NCI-H1694 treated with DMSO at 0.1 percent for 48 hours (cell line): ENCODE measurements around the gene TMEM8B.

Experiments
- DNase-seq: peaks from one replicate; lab custom pipeline; 2025; lab: John Stamatoyannopoulos, UW

The TMEM8B gene

DNA sequence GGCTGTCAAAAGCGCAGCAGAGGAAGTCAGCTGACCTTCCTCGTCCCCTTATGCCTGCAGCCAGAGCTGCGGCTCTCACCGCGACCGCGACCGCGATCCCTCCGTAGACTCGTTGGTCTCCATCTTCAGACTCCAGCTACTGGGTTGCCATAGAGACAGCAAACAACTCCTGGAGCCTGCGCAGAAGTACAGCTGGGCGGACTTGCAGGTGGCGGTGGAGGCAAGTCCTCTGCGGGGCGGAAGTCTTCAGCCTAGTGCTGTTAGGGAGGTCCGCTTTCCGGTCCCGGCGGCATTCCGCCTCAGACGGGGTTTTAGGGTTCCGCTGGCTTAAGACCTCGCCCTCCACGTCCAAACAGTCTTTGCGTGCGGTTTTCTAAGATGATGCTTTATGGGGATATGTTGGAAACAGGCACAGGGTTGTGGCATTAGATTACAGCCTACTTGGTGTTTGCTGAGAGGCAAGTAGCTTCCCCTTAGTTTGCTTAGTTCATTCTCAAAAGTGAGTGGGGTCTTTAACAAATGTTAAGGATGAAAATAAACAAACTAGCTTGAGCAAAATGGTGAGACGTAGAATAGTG is 16.9 kb upstream of the TMEM8B start, which contains the start of gene SPAG8:
TSS of gene SPAG8 (minus strand) at position 238 of the 578 bp plus-strand sequence. CDS start at position 123, 115 bp downstream.
- peak; percentile 93 for DNase-seq

DNA sequence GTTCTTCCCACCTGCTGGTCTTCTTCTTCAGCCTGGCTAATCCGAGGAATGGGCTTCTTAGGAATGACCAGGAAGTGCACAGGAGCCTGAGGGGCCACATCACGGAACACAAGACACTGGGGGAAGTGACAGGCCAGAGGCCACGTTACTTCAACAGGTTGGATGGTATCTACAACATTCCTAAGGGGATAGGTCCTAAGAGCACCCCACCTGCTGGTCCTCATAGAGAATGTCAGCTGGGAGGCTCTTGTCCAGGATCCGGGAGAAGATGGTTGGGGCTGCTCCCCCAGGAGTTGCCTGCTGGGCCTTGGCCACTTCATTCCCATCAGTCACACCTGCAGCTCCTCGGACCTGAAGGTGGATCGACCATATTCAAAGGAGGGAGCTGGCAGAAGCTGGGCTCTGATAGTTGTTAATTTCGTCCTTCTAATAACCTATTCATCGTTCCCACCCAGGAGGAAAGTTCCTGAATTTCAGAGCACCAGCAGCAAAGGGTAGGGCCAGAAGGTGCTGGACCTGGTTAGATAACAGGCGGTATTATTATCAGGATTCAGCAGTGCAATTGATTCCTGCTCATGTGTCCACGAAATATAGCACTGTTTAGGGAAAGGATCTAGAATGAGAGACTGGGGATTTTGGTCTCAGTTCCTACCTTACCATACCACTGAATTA is 15.5 kb upstream of the TMEM8B start:
- DNase-seq = peak; percentile 14

DNA sequence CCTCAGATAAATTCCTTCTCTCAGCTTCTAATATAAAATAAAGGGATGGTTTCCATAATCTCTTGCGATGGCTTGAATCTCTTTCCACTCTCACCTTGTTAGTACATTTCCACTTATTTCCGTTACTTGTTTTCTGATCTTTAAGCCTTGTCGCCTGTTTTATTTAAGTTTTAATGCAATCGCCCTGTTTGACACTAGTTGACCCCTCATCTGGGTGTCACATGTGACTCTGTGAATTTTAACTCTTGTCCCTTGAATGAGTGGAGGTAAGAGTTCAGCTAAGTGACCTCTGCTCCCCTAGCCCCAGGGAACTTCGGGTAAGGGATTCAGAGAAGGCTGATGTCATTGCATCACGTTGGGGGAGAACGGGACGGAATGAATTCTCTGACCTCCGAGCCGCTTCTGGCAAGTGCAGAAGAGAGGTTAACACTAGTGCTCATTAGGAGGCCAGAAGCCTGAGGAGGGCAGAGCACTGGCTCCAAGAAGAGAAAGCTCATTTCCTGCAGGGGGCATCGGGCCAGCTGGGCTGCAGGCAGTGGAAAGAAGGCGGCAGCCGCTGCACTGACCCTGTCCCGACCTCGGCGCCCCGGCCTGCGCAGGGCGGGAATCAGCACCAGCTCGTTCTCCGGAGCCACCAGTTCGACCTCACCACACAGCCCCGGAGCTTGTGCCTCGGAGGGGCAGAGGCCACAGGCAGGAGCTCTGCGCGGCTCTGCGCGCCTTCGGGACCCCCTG is 14.8 kb upstream of the TMEM8B start:
- DNase-seq = peak; percentile 32

DNA sequence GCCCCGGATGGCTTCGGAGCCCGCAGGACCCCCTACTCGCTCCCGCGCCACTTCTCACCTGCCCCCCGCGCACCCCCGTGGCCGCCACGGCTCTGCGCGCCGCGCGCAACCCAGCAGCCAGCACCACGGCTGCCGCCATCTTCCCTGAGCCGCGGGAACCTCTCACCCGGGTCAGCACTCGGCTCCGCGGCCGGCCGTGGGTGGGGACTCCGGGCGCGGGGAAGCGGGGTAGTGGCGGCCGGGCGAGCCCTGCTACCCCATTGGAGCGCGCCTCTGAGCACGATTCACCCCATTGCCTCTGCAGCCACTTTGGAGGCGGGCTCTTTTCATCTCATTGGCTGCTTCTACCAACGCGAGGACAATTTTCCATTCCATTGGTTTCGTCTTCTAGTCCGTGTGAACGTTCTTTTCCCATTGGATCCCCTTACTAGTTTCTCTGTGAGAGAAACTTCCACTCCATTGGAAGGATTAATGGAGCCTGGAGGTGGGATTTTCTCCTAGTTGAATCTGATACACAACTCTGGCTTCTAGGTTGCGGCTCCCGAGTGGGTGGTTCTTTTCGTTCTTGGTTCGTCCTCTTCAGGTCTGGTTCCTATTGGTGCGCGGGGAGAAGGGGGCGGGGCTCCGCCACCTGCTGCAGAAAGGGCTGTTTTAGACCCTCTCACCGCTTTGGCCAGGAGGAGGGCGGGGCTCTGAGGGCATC is 14.0 kb upstream of the TMEM8B start, which contains the start of gene HINT2:
TSS of gene HINT2 (minus strand) at position 202 of the 703 bp plus-strand sequence. CDS start at position 139, 63 bp downstream.
- peak; percentile 100 for DNase-seq

DNA sequence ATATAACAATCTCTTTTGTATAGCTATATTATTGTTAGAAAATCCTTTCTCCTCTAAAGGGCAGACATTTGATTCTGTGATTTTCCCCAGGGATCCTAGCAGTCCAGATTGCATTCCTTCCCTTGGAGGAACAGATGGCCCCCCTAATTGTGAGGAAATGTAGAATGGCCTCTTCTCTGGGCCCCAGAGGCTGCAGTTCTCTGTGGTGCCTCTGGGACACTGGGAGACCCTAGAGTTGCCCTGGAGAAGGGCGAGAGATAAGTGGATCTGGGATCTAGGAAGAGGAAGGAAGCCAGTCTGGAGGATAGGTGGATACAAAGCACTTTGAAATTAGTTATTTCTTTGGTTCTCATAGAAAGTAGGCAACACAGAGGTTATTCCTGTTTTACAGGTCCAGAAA is 12.3 kb upstream of the TMEM8B start:
- DNase-seq = peak; percentile 51

DNA sequence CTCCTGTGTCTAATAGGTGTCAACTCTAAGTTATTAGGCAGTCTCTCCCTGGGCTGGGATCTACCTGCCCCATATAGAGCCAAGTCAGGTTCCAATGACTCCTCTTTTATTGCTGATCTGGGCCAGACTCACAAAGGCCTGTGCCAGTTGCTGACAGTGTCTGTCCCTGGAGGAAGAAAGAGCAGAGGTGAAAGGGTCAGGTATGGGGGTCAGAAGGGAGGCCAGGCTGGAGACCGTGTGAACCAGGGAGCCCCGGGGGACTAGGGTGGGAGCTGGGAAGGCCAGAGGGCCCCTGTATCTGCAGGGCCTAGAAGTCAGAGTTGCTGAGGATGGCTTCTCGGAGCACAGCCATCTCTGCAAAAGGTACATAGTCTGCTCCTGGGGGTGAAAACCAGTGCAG is 10.7 kb upstream of the TMEM8B start:
- DNase-seq = no peak

DNA sequence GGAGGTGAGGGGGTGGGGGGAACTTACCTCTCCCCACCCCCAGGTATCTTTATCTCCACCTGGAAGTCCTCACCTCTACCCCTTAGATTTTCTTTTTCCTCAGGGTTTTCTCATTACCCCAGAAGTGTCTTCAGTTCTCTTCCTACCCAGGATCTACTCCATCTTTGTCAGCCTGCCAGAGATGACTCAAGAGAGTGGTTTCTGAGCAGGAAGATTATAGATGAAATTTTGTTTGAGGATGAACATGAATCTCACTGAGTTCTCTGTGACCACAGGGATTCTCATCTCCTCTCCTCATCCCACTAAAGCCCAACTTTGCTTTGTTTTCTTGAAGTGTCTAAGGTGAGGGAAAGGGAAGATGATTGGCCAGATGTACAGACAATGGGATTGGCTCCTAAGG is 9.0 kb upstream of the TMEM8B start:
- DNase-seq = no peak

DNA sequence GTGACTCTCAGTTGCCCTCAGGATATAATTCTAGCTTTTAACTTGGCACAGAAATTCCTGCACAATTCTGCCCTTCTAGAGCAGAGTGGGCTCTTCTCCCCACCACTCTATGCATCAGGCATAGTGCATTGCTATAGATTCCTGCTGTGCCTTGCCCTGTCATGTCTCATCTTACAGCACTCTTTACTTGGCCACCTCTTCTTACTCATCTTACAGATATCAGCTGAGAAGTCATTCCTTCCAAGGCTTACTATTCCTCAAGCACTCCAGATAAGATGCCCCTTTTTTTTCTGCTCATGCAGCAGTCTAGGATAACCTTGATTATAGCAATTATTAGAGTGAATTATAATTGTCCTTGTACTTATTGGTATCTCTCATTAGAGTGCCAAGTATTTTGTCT is 6.1 kb upstream of the TMEM8B start:
- DNase-seq = no peak

DNA sequence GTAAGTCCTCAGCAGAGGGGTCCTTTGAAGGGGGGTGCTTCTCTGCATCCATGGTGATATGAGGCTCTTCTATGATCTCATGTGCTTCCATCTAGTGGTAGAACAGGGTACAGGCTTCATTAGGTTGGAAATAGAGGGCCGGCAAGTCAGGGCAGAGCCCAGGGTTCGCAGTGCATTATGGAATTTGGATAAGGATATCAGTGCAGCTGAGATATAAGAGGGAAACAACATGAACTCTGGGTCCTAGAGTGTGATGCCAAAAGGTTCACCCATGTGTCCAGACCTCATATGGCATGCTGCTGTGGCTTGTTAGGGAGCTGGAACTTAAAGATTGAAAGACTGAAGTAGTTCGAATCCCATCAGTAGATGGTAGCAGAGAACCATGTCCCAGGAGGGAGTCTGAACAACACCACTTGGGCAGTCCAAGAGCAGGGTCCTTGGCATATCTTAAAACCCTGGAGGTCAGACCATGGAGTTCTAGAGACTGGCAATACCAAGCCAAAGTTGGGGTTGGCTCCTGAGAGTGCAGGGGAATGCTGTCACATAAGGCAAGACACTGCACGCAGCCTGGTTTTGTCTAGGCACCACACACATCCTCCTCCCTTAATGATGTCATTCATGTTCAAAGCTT is 2.8 kb upstream of the TMEM8B start:
- peak; percentile 84 for DNase-seq

DNA sequence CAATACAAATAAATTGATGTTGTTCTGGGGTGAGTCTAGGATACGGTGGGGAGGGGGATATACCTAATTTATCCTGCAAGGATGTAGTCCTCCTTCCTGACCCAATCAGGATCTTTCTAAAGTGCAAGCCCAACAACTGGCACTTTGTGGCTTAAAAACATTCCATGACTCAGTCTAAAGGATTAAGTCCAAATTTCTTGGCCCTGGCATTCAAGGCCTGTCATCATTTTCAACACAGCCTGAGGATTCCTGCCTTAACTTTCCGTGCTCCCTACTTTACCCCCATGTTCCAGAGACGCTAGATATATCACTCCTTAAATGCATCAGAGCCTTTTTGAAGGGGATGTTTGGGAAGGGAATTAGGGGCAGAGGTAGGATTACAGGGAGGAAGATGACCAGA is 1.5 kb upstream of the TMEM8B start:
- DNase-seq = no peak

DNA sequence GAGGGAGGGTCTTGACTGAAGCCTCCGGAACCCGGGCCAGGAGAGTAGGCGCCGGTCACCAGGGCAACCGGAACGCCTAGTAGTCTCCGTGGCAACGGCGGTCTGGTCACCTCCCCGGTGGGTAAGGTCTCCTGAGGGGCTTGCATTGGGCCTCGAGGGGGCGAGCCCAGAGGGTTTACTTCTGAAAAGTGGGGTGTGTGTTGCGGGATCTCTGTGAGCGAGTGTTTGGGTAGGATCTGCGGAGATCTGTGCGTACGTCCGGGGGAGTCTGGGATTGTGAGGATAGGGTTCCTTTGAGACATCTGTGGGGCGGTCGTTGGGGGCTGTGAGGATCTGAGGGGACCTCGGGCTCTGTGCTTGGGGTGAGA is 328 bp upstream of the TMEM8B start, which contains the start of gene FAM221B:
TSS of gene FAM221B (minus strand) at position 17 of the 368 bp plus-strand sequence. CDS start 2,571 bp downstream, outside the sequence.
- DNase-seq = no peak

DNA sequence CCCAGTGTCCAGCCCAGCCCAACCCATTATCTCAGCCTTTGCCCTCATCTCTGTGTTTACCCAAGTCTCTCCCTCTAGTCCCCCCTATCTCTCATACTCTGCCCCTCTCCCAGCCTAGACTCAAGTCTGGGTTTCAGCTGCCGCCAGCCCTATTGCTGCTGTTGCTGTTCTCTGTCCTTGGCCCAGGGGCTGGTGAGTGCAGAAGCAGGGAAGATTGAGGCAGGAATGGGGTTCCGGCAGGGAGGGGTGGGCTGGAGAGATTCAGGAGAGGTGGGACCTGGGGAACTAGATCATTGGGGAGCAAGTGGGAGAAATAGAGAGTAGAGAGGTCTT is 702 bp downstream of the TMEM8B start:
- DNase-seq = no peak

DNA sequence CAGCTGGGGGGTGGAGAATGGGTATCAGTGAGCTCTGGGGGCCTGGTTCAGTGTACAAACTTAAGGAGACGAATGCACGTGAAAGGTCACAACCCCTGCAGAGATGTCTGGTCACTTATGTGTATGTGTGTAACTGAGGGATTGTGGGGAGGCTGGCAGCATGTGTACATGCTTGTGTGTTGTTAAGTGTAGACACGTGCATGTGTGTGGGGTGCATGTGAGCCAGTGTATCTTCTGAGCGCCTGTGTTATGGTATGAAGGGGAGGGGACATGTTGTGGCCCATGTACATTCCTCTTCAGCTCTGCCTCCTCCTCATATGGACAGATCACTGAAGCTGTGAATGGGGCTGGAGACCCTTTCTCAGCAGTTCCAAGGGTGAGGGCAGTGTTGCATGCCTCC is 2.0 kb downstream of the TMEM8B start:
- no peak for DNase-seq

DNA sequence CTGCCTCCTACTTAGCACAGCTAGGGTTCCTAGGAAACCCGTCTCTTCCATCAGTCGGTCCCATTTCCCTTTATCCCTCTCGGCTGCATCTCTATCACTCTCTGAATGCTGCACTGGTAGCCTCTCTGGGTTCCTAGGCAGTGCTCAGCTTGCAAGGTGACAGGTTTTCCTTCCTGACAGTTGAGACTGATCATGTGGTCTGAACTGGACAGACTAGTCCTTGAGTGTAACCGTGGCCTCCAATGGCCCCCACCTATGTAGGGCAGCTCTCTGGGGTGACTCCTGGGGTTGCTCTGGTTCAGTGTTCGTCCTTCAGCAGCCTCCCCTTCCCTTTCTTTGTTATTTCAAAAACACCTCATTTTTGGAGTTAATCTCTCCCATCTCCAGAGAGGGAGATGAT is 3.8 kb downstream of the TMEM8B start:
- DNase-seq = no peak

DNA sequence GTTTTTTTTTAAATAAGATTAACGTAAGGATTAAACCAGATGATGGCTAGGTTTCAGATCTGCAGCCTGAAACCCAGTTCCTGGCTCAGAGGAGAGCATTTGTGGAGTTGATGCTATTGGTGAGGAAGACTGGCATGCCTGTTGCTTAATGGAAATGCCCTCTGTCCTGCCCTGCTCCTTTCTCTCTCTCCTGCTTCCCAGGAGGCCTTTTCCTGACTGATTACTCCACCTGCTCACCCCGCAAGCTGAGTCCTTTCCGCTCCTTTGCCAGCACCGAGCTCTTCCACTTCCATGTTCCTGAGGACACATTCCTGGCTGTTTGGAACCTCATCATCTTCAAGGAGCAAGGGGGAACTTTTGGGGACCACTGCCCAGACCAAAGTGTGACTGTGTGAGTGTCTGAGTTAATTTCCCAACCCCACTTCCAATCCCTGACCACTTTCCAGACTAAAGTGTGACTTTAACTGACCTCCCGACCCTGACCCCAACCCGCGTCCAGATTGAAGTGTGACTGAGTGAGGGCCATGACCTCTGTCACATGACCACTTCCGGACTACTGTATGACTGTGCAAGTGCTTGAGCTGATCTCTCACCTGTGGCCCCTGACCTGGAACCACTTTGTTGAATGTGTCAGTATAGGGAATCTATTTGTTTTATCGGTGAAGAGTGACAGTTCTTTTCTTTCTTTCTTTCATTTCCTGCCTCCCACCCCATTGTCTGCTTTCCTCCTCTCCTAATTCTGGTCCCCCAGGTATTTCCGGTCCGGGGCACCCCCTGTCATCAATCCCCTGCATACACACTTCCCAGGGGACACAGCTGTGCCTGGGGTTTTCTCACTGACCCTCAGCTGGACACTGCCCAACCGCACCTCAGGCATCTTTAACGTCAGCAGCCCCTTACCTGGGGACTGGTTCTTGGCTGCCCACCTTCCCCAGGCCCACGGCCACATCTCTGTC is 5.5 kb downstream of the TMEM8B start:
- DNase-seq = no peak

DNA sequence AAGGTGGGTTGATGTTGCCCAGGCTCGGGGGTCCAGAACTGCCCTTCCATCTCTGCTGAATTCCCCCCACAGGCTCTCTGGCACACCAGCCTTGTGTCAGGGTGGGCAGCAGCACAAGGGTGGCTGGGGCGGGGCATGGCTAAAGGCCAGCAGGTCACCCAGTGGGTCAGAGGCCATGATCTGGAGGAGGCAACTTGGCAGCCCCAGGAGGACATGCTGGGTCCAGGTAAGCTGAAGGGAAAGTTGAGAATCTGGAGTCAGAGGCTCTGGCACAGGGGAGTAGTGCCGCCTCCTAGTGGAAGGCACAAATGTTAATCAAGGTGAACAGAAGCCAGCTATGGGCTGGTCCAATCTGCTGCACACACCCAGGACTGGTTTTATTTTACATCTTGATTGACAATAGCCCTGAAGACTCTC is 6.2 kb downstream of the TMEM8B start:
- no peak for DNase-seq

DNA sequence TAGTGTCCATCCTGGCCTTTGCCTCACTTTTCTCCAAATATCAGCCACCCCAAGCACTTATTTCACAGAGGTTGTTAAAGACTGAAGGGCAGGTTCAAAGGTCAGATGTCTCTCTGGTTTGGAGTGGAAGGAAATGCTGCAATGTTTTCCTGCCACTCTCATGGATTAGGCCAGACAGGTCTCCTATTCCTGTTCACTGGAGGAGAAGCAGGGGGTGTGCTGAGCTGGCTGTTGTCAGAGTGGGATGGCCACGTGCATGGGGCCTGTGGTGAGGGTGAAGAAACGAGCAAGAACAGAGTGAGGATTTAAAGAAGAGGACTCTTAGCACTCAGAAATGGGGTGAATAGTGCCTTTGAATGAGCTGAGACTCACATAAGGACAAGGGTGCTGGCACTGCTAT is 6.7 kb downstream of the TMEM8B start:
- no peak for DNase-seq

DNA sequence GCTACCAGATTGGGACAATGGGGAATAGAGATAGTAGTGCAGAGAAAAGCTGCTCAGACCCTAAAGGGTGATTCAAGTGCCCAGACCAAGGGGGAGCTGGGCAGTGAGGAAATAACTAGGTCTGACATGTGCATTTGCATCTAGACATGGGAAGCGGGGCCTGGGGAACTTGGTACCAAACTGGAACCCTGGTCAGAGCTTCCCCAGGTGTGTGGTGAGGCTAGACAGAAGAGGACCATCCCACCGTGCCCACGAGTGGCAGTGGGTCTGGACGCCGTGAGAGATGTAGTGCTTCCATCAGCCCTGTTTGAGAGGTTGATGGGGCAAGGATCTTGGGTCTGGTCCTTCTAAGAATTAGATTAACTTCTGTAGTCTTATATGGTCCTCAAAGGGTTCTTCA is 7.6 kb downstream of the TMEM8B start:
- no peak for DNase-seq

DNA sequence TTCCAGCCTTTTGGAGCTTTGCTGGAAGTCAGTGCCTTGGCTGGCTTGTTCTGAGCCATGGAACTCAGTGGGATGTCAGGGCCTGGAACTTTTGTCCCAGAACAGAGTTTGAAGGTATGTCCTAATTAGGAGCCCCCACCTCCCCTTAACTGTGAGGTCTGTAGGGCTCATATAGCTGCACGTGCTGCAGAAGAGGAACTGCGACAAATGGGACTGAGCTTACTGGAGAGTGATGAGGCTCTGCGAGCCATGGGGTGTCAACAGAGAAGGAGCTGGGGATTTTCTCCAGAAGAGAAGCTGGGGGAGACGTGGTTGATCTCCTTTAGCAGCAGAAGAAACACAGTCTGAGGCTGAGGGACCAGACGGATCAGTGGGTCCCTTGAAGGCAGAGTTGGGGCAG is 10.9 kb downstream of the TMEM8B start:
- no peak for DNase-seq

DNA sequence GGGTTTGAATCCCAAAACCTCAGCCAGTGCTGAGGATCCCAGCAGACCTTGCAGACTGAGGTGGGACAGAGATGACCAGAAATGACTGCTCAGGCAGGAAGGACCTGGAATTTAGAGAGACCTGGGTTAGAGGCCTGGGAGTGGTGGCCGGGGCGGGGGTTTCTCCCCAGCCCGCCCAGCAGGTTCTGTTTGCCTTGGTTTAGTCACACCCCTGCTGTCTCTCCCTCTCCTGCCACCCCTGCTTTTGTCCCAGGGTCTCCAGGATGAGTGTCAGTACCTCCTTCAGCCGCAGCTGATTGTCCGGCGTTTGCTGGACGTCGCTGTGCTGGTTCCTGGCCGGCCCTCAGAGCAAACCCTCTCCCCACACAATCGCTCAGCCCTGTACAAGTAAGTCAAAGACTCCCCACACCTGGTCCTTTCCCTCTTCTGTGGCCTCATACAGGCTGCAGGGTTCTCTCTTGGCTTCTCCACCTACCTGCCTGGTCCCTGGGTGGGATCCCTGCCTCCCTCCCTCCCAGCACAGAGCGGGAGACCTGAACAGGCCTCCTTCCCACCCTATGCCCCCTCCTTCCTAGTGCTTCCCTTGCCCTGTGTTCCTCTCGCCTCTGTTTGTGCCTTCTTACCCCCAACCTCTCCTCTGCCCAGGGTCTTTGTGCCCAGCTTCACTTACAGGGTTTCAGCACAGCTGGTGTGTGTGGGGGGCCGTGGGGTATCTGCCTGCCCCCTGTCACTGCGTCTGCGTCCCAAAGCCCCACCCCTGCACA is 12.0 kb downstream of the TMEM8B start:
- DNase-seq = no peak

DNA sequence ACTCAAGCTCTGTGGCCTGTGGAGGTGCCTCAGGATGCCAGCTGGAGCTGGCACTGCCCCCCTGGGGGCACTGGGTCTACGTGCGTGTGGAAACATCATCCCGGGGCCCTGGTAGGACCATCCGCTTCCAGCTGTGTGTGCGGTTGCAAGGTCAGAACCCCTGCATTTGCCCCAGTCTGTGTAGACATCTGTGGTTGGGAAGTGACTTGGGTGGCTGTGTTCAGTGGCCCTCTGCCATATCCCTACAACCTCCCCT is 12.5 kb downstream of the TMEM8B start:
- no peak for DNase-seq
